NOMO-1 treated with dmso at 0.1 percent for 144 hours (cell line): ENCODE measurements around the gene ZXDC.

Experiments
- DNase-seq: peaks from one replicate; lab custom pipeline; 2025; ENCODE audit not compliant: unreplicated experiment; lab: John Stamatoyannopoulos, UW

The ZXDC gene, protein sequence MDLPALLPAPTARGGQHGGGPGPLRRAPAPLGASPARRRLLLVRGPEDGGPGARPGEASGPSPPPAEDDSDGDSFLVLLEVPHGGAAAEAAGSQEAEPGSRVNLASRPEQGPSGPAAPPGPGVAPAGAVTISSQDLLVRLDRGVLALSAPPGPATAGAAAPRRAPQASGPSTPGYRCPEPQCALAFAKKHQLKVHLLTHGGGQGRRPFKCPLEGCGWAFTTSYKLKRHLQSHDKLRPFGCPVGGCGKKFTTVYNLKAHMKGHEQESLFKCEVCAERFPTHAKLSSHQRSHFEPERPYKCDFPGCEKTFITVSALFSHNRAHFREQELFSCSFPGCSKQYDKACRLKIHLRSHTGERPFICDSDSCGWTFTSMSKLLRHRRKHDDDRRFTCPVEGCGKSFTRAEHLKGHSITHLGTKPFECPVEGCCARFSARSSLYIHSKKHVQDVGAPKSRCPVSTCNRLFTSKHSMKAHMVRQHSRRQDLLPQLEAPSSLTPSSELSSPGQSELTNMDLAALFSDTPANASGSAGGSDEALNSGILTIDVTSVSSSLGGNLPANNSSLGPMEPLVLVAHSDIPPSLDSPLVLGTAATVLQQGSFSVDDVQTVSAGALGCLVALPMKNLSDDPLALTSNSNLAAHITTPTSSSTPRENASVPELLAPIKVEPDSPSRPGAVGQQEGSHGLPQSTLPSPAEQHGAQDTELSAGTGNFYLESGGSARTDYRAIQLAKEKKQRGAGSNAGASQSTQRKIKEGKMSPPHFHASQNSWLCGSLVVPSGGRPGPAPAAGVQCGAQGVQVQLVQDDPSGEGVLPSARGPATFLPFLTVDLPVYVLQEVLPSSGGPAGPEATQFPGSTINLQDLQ

DNA sequence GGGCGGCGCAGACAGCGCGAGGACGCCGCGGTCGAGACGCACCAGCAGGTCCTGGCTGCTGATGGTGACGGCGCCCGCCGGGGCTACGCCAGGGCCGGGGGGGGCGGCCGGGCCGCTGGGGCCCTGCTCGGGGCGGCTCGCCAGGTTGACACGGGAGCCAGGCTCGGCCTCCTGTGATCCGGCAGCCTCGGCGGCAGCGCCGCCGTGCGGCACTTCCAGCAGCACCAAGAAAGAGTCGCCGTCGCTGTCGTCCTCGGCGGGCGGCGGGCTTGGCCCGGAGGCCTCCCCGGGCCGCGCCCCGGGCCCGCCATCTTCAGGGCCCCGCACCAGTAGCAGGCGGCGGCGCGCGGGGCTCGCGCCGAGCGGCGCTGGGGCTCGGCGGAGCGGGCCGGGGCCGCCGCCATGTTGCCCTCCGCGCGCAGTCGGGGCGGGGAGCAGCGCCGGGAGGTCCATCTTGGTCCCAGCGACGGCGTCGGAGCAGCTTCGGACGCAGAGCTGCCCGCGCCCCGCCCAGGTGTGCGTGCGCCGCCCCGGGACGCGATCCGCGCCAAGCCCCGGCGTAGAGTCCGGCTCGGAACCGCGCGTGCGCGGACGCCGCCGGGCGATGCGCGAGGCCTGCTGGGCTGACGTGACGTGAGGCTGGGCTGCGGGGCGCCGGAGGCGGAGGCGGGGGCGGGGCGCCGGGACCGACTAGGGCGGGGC is at the start of gene ZXDC:
ZXDC (minus strand) TSS at position 479 of the 702 bp plus-strand sequence; CDS start at position 453, 26 bp downstream.
- peak; percentile 84 for DNase-seq

DNA sequence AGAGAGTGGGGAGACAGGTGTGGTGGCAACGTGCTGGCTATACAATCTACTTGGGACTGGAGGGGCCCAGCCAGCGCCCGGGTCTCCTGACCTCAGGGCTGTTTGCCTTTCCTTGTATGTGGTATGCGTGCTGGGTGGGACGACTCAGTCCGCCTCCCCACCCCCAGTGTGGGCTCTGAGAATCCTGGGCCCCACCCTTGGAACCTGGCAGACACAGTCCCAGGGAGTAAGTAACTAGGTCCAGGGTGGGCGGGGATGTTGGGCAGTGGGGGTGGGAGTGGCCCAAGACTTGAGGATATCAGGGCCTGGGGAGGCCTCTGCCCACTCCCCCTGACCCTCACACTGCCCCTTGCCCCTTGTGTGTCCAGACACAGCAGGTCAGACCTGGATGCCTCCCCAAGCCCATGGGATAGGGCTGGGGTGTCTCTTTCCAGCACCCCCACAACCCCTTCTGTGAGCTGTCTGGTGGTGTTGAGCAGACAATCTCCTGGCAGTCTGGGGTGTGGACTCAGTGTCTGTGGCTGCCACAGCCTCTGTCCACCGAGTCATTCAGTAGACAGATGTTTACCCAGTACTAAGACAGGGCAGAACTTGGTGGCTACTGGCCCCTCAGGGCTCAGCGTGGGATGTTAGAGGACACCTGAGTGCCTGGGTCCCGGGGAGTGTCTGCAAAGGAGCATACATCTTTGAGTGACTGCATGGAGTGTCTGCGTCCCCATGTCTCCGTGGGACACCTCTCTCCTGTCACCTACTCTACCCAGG is 49.6 kb upstream of the ZXDC start:
- DNase-seq, result no peak

DNA sequence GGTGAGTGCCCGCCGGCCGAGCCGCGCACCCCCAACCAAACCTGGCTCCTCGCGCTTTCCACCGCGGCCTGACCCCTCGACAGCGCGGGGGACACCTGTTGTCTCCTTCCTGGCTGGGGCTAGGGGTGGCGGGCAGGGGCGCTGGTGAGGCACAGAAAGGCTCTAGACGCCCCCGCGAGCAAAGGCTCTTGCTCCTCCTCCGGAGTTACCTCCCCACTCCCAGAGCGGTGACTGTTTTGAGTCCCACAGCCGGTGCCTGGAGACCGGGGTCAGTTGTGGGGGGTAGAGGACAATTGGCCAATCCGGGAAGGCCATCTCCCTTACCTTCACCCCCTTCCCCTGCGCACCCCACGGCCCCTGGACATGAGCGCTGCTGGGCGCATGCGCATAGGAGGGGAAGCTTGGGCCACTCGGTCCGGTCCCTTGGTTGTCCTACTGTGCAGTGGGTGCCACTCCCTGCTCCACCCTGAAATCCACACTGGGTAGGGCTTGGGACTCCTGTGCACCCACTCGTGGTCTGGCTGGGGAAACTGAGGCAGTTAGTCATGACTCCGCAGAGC is 48.8 kb upstream of the ZXDC start:
- DNase-seq, result peak; percentile 53

DNA sequence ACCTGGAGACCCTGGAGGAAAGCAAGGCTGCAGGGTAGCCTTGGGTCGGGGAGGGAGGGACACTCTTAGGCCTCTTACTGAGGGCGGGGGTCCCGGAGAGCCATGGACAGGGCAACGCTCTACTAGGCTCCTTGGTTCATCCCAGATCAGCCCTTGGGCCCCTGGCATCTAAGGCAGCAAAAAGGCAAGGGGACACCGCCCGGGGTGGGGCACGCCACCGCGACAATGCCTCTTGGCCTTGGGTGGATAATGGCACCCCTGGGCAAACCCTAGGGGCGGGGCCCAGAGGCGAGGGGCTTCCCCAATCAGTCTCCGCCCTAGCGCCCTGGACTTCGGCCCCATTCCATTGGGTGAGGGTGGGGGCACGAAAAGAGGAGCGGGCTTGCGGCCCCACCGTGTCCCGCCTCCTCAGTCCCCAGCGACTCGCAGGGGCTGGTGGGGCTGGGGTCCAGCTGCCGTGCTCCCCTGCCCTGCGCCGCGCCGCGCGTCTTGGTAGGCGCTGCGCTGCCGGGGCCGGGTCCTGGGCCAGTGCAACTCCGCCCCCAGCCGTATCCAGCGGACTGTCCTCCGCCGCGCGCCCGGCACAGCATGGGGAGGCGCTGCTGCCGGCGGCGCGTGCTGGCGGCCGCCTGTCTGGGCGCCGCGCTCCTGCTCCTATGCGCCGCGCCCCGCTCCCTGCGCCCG is 48.2 kb upstream of the ZXDC start, which contains the start of gene CHST13:
CHST13 (plus strand) TSS at position 411 of the 684 bp plus-strand sequence; CDS start at position 589, 178 bp downstream.
- DNase-seq, result peak; percentile 56

DNA sequence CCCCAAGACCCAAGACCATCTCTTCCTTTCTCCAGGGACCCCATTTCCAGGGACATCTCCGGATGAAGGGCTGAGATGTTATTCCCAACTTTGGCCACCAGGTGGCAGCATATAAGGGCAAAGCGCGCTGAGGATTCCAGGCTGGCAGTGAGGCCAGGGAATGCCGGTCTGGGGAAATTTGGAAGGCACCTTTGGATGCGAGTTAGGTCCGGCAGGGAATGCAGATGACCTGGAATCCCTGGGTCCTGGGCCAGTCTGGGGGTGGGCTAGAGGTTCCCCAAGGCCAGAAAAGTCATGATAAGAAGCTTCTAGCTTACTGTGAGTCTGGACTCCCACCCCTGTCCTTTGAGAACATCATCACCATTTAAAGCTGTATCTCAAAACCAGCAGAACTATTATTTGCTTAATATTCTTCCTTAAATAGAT is 46.7 kb upstream of the ZXDC start:
- peak; percentile 7 for DNase-seq

DNA sequence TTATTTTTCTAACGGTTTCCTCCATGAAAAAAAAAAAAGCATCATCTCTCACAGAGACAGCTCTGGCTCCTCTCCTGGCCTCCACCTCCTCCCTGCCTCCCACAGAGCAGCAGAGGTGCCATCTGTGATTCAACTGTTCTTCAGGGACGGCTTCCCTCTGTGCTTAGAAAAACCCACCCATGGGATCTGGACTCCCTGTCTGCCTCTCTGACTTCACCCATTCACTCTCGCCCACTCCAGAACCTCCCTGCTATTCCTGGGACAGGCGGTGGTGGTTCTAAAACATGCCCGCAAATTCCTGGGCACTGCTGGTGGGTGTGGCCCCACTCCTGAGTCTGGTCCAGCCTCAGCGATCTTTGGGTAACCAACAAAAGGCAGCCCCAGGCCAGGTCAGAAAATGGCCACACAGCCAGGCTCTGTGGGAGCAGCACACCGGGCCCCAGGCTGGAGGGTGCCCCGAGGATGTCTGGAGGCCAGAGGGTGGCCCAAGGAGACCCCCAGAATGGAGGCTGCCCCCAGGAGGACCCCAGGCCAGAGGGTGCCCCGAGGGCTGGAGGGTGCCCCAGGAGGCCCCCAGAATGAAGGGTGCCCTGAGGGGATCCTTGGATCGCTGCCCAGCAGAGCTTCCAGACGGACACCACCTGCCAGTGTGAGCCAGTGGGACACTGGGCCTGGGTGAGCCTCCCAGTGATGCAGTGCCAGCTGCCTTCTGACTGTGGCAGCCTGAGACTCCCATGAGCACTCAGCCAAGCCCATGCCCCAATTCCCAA is 45.6 kb upstream of the ZXDC start:
- no peak for DNase-seq

DNA sequence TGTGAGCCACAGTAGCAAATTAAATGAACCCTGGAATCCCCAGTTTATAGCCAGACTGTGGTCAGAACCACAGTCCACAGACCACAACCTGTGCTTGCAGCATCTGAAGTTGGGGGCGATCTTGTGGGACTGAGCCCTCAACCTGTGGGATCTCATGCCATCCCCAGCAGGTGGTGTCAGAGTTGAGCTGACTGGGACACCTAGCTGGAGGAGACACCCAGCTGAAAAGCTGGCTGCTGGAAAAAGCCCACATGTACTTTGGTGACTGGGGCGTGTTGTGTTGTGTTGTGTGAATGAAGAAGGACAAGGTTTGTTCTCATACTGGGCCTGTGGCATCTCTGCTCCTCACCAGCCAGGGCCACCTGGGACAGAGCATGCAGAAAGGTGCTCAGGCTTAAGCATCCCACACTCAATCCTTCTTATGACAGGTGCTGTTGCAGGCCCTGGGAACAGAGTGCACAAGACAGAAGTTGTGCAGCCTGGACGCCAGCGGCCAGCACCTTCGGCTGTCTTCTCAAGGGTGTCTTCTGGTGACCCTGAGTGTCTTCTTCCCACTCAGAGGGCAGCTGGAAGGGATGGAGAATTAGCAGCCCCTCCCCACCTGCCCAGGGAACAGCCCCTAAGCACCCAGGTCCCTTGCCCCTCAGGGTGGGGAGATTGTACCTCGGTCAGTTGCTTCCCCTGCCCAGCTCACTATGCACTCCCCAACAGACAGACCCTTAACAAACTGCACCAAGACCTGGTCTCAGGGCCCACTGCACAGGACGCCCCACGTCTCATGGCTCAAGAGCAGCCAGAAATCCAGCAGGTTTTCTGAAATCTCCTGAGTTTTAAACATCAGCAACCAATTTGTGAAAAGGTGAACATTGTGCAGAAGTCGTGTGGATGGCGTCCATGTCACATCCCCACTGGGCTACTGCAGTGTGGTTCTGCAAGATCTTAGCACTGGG is 44.1 kb upstream of the ZXDC start:
- no peak for DNase-seq

DNA sequence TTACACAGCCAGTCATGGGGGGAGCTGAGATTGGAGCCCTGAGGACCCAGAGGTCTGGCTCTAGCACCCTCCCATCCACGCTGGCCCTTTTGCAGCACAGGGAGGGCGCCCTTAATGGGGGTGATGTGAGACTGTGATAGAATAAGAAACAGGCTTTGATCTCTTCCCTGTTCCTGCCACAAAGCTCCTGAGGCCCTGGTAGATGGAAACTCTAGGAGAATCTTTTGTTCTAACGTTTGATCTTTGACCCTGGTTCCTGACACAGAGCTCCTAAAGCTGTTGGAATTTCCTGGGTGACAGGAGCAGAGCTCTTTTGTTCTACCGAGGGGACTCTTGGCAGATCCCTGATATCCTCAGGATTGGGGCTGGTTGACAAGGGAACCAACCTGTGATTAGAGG is 43.1 kb upstream of the ZXDC start:
- DNase-seq, result no peak

DNA sequence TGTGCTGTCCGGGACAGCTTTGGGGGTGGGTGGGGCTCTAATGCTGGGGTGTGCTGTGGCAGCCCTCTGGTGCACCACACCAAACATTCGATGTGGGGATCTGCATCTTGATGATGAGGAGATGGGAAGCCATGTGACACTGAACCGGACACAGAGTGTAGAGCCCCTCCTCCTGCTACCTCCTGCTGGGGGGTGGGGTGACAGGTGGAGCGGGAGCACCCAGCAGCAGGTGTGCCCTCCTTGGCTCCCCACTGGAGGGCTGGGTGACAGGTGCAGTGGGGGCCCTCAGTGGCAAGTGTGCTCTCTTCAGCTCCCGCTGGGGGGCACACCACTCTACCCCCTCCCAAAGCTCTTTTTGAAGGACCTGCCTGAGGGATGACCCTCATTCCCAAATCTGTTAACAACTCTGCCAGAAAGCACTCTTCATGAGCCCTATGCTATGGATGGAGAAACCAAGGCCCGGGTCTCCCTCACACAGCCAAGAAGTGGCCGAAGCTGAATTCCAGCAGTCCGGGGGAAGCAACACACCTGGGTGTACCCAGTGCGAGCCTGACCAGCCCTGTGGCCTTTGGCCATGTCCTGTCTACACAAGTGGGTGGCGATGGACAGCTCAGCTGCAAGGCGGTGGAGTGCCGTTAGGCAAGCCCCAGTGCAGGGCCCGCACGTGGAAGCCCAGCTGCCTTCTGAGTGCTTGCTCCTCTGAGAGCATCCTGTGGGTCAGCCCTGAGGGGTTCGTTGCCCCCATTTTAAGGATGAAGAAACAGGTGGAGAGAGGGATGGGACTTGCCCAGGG is 42.5 kb upstream of the ZXDC start:
- DNase-seq, result no peak

DNA sequence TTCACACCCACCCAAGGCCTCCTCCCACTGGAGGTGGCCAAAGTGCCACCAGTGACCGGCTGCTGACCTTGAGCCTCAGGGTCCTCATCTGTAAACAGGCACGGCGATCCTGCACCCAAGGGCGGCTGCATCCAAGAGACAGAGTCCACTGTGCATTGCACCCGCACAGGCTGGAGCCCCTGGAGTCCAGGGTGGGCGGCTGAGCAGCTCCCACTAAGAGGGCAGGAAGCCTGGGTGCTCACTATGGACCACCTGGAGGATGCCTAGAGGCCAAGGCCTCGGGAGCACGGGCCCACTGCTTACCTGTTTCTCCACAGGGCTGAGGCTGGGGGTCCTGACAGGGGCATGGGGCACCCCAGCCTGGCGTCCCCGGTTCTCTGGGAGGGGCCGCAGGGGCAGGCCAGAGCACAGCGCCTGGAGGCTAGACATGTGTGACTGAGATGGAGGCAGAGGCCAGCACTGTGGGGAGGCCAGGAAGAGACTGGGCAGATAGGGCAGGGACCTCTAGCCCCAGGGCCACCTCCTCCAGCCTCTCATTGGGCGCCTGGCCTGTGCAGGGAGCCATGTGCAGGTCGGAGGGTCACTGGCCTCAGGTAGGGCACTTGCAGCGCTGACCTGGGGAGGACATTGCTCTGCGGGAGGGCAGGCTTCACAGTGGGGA is 41.7 kb upstream of the ZXDC start, which contains the start of gene UROC1:
UROC1 (minus strand) TSS at position 483 of the 661 bp plus-strand sequence; CDS start at position 429, 54 bp downstream.
- DNase-seq, result no peak

DNA sequence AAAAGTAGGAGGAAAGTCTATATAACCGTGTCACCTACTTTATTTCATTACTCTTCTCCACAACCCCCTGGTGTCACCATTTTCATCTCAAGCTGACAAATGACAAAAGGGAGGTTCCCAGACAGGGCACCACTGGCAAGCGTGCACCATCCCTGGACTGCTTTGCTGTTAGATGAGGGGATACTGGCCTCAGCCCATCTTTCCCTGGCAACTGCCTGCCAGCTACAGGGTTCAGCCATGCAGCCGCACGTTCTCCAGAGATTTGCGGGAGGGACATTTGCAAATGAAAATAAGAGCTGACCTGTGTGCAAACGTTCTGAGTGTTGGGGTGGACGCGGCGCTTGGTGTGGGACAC is 41.2 kb upstream of the ZXDC start:
- no peak for DNase-seq

DNA sequence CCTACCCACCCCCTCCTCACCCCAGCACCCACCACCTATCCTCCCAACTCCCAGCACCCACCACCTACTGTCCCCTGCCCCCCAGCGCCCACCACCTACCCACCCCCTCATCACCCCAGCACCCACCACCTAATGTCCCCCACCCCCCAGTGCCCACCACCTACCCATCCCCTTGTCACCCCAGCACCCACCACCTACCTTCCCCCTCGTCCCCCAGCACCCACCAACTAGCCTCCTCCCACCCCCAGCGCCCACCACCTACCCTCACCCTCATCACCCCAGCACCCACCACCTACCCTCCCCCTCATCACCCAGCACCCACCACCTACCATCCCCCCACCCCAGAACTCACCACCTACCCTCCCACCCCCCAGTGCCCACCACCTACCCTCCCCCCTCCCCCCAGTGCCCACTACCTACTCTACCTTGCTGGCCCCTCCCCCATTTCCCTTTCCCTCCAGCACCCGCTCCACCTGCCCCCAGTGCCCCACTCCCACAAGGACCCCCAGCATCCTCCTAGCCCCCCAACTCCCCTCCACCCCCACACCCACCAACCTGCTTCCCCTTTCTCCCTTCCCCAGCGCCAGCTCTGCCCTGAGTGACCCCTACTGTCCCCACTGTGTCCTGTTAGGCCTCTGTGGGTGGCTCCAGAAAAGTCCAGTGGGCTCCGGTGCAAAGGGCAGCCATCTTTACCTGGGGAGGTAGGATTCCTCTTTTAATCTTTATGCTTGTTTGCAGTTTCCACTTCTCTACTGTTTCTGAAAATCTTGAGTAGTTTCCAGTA is 40.7 kb upstream of the ZXDC start:
- no peak for DNase-seq

DNA sequence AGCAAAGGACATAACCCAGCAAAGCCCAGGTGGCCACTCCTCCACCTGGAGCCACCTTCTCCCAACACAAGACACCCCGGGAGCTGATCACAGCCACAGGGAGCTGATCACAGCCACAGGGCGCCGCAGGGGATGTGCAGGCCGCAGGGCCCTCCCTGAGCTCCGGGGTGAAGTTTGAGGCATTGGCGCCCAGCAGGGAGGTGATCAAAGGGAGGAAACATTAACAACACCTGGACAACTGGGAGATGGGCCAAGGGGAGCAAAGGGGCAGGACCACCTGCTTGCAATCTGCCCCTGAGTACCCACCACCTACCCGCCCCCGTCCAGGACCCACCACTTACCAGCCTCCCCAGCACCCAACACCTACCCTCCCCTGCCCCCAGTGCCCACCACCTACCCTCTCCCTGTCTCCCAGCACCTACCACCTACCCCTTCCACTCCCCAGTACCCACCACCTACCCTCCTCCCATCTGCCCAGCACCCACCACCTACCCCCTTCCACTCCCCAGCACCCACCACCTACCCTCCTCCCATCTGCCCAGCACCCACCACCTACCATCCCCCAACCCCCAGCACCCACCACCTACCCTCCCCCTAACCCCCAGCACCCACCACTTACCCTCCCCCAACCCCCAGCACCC is 39.5 kb upstream of the ZXDC start:
- no peak for DNase-seq

DNA sequence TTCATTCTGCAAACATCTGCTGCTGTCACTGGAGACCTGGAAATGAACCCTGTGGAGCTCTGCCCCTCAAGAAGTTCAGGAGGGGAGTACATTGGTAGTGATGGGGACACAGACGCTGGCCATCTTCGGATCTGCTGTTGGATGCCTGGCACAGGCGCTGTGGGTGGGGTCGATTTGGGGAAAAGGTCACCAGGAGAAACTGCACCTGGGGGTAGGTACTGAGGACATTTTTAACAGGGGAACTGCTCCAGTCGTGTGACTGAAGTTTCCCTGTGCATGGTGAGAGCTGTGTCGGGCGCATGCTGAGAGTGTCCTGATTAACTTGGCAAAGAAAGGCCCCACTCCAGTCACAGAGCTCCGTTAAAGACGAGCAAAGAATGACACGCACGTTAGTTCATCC is 38.5 kb upstream of the ZXDC start:
- no peak for DNase-seq
